ENCODE measurements around the gene FNDC3A.
A peak's percentile ranks its signal among the peaks of the same experiment; 100 is the strongest.

Gene FNDC3A, protein sequence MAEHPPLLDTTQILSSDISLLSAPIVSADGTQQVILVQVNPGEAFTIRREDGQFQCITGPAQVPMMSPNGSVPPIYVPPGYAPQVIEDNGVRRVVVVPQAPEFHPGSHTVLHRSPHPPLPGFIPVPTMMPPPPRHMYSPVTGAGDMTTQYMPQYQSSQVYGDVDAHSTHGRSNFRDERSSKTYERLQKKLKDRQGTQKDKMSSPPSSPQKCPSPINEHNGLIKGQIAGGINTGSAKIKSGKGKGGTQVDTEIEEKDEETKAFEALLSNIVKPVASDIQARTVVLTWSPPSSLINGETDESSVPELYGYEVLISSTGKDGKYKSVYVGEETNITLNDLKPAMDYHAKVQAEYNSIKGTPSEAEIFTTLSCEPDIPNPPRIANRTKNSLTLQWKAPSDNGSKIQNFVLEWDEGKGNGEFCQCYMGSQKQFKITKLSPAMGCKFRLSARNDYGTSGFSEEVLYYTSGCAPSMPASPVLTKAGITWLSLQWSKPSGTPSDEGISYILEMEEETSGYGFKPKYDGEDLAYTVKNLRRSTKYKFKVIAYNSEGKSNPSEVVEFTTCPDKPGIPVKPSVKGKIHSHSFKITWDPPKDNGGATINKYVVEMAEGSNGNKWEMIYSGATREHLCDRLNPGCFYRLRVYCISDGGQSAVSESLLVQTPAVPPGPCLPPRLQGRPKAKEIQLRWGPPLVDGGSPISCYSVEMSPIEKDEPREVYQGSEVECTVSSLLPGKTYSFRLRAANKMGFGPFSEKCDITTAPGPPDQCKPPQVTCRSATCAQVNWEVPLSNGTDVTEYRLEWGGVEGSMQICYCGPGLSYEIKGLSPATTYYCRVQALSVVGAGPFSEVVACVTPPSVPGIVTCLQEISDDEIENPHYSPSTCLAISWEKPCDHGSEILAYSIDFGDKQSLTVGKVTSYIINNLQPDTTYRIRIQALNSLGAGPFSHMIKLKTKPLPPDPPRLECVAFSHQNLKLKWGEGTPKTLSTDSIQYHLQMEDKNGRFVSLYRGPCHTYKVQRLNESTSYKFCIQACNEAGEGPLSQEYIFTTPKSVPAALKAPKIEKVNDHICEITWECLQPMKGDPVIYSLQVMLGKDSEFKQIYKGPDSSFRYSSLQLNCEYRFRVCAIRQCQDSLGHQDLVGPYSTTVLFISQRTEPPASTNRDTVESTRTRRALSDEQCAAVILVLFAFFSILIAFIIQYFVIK

DNA sequence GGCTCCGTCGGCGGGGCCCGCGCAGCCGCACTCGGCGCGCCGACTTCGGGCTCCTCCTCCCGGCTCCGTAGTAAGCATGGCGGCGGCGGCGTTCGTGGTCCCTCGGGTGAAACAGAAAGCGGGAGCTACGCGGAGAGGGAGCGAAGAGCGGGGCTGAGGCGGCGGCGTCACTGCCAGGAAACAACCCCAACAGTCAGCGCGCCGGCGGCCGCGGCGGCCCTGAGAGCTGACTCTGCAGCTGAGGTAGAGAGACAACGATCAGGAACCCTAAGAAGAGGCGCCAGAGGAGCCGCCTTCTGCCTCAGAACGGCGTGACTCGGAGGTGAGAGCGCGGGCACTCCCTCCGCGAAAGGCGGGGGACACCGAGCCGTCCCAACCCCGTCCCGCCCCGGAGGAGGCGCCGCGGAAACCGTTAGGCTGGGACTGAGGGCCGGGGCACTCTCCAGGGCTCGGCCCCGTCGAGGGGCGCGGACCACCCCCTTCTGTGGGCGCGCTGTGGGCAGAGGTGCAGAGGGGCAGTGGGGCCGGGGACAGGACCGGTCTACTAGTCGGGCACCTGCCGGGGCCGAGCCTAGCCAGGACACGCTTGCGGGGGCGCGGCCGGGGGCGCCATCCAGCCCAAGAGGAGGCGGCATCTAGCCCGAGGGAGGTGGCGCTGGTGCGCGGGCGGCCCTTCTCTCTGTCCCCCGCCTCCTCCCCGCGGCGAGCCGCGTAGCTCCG is at the start of gene FNDC3A:
TSS of gene FNDC3A (plus strand) at position 57 of the 720 bp plus-strand sequence. CDS start 30,279 bp downstream, outside the sequence.
- peak; percentile 45 to 91 (median 76) for DNase-seq

DNA sequence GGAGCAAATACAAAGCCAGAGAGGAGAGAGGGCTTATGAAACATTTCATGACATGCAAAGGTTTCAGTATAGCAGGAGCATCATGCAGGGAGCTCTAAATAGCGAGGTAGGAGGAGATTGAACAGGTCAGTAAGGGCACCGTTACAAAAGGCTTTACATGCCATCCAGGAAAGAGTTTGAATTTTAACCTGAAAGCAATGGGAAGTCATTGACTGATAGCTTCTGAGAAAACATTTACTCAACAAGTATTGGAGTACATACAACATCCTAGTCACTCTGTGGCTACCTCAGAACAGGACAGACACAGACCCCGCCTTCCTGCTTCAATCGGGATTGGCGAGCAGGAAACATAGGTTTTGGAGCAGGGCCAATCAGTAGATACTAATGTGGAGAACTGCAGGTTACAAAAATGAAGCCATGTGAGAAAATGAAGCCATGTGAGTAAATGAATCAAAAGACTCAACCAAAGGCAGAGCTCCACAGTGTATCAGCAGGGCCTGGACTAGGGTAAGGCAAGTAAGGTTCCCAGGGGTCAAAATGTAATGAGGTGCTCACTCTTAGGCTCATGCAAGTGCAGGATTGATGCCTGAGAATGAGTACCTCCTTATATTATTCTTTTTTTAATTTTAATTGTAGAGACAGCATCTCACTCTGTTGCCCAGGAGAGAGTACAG is 46.8 kb upstream of the FNDC3A start:
- no peak for DNase-seq

GRCh38 chr13:48930918-48931317 is 44.8 kb upstream of the FNDC3A start:
- DNase-seq, result no peak

- no peak for DNase-seq
Measured at GRCh38 chr13:48938308-48938943, 37.3 kb upstream of the FNDC3A start.

GRCh38 chr13:48939728-48940127 is 36.0 kb upstream of the FNDC3A start:
- no peak for DNase-seq

- no peak for DNase-seq
Measured at GRCh38 chr13:48942131-48942530, 33.6 kb upstream of the FNDC3A start.

GRCh38 chr13:48944221-48944620 is 31.5 kb upstream of the FNDC3A start:
- no peak for DNase-seq

GRCh38 chr13:48945626-48946025 is 30.1 kb upstream of the FNDC3A start:
- DNase-seq, result no peak

DNA sequence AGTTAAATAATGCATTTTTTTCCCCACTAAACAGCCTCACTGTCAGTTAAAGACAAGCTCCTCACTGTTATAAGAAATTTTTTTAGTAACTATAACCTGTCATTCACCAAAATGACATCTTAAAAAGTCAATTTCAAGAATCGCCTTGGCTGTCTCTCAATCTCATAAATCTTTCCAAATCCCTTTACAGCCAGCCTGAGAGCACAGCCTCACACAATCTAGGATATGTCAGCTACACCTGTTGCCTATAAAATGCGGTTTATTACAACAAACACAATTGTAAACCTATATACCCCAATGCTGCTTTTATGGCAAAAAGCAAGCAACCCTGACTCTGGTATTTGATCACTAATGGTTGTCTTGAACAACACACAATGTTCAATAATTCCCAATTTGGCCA is 29.5 kb upstream of the FNDC3A start:
- no peak for DNase-seq

GRCh38 chr13:48949566-48950500 is 25.9 kb upstream of the FNDC3A start:
- DNase-seq, result no peak

DNA sequence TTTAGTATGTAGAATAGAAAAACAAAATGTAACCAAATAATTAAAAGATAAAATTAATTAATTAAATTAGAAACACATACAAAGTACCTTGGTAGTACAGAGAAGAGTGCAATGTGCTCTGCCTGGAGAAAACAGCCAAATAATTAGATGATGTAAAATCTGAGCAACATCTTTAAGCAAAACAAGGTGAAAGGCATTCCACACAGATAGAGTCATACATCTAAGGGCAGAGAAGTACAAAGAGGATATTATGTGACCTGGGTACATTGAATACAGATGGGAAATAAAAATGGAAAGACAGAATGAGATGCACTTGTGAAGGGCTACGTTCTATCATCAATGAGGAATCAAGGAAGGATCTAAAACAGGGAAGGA is 25.2 kb upstream of the FNDC3A start:
- no peak for DNase-seq

DNA sequence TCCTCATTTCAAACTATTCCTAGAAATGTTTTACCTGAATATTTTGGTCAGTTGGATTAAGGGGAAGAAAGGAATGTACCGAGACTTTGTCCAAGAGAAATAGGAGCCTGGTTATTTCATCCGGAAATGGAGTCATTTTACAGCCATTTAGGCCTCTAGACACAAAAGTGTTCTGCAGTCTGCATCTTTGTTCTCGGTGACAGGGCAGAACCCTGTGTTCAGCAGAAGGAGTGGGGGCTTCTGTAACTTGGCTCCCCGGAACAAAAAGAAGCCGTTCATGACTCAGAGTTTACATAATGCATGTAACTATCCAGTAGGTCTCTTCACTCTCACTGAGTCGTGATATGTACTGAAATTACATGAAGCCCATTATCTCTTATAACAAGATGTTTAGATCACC is 21.6 kb upstream of the FNDC3A start:
- peak in 2 of 51 donors; percentile 1 to 3 for DNase-seq

DNA sequence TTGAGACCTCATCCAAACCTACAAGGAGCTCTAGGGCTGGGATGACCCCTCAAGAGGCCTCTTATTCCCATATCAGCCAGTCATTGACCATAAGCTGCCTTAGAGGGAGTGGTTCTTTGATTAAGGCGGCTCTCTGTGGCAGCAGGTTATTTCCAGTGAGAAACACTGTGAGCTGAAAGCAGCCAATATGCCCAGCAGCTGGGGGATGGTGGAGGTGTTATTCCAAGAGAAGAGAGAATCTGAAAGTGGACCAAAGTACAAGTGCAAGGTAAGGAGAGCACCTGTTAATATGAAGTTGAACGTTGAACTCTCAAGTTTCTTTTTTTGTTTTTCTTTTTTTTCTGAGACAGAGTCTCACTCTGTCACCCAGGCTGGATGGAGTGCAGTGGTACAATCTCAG is 20.2 kb upstream of the FNDC3A start:
- DNase-seq, result no peak

- DNase-seq, result no peak
Measured at GRCh38 chr13:48961379-48961778, 14.3 kb upstream of the FNDC3A start.

DNA sequence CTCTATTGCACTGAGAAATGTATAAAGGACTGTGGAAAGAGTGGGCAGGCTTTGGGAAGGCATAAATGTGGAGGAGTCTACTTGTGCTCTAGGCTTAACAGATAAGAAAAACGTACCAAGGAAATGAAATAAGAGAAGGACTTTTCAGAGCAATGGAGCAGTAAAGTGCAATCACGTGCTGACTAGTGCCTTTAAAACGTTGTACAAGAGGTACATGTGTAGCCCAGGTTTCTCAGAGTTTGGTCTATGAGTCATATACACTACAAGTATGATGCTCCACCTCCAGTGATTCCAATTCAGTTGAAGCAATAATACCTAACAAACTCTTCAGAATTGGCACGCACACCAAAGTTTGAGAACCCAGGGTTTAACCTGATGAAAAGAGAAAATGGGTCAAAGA is 13.4 kb upstream of the FNDC3A start:
- no peak for DNase-seq

GRCh38 chr13:48965736-48966135 is 10.0 kb upstream of the FNDC3A start:
- DNase-seq, result no peak

DNA sequence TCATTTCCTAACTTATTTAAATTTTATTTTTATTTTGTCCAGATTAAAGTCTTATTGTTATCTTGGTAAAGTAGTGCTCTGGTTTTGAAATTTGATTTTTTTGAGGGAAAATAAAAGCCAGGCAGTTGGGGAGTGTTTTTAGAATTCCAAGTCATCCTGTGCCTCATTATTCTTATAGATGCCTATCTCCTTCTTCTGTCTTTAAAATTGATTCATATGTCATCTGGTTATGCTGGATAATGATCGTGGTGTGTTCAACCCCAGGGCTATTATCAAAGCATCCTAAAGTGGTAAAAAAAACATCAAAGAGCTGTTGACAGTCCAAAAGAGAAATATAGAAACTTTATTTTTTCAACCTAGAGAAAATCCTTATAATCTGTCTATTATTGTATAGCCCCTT is 6.0 kb upstream of the FNDC3A start:
- no peak for DNase-seq

- DNase-seq, result no peak
Measured at GRCh38 chr13:48973845-48974431, 1.8 kb upstream of the FNDC3A start.
